Keratinocyte (primary cell): Measurements from ENCODE around the gene GNAS-AS1. TPM values are rescaled to one million over a fixed set of nuclear protein-coding genes. Genes with fewer than 3 reads are reported as not detected.

Experiments
- DNase-seq: peaks from one replicate; pipeline ENCODE4 v3.0.0-alpha.2; 2011; ENCODE audit warnings: low read depth, missing footprints, low spot score
- FAIRE-seq: peaks from 2 replicates; lab custom pipeline; 2011; peaks lifted over from hg19 to GRCh38; lab: Jason Lieb, UNC
- H2AFZ ChIP-seq: 2 replicates; pipeline ENCODE4 v1.6.0; 2012; ENCODE audit warnings: low read length, control low read depth, inconsistent platforms; ENCODE audit not compliant: control insufficient read depth
- H3K27ac ChIP-seq: 2 replicates; pipeline ENCODE4 v1.5.1; 2011; ENCODE audit warnings: low read length; ENCODE audit not compliant: control insufficient read depth, insufficient read depth
- H3K27me3 ChIP-seq: 3 replicates; pipeline ENCODE4 v1.6.0; 2011; ENCODE audit warnings: low read length; ENCODE audit not compliant: control insufficient read depth, insufficient read depth; ENCODE audit errors: extremely low read depth
- H3K36me3 ChIP-seq, 2 experiments: 2 replicates in 1 of 2; 3 replicates in 1 of 2; pipeline ENCODE4 v1.5.1; 2011; ENCODE audit warnings: low read length in 2 of 2, mild to moderate bottlenecking in 1 of 2; ENCODE audit not compliant: control insufficient read depth in 2 of 2, insufficient read depth in 2 of 2; ENCODE audit errors: extremely low read depth in 1 of 2
- H3K4me1 ChIP-seq: 3 replicates; pipeline ENCODE4 v1.5.1; 2011; ENCODE audit warnings: low read length; ENCODE audit not compliant: control insufficient read depth, insufficient read depth; ENCODE audit errors: extremely low read depth
- H3K4me2 ChIP-seq: 3 replicates; pipeline ENCODE4 v1.6.0; 2011; ENCODE audit warnings: low read depth, low read length; ENCODE audit not compliant: control insufficient read depth, insufficient read depth; ENCODE audit errors: extremely low read depth
- H3K4me3 ChIP-seq, 3 experiments: fragments of 200-600 bp in 1 of 3; sonication (generic) in 1 of 3; 2 replicates in 2 of 3; 3 replicates in 1 of 3; pipeline ENCODE4 v1.5.1; 2011 to 2016; ENCODE audit warnings: low read length in 3 of 3, mild to moderate bottlenecking in 3 of 3, control low read depth in 2 of 3, inconsistent platforms in 1 of 3, low read depth in 1 of 3, mixed read lengths in 1 of 3, mixed run types in 1 of 3, moderate library complexity in 1 of 3; ENCODE audit not compliant: control insufficient read depth in 2 of 3, insufficient read depth in 2 of 3; ENCODE audit errors: extremely low read depth in 1 of 3
- H3K79me2 ChIP-seq: 2 replicates; pipeline ENCODE4 v1.6.0; 2012; ENCODE audit warnings: low read length; ENCODE audit not compliant: control insufficient read depth, insufficient read depth
- H3K9ac ChIP-seq: 3 replicates; pipeline ENCODE4 v1.6.0; 2011; ENCODE audit warnings: low read length; ENCODE audit not compliant: control insufficient read depth, insufficient read depth; ENCODE audit errors: extremely low read depth
- H3K9me1 ChIP-seq: 3 replicates; pipeline ENCODE4 v1.6.0; 2011; ENCODE audit warnings: low read length; ENCODE audit not compliant: control insufficient read depth, insufficient read depth; ENCODE audit errors: extremely low read depth
- H3K9me3 ChIP-seq: 2 replicates; pipeline ENCODE4 v1.5.1; 2012; ENCODE audit warnings: low read depth, low read length; ENCODE audit not compliant: control insufficient read depth
- H4K20me1 ChIP-seq: 3 replicates; pipeline ENCODE4 v1.6.0; 2011; ENCODE audit warnings: low read length; ENCODE audit not compliant: control insufficient read depth, insufficient read depth; ENCODE audit errors: extremely low read depth
- CTCF ChIP-seq, 3 experiments: IDR thresholded peaks in 1 of 3; conservative IDR thresholded peaks in 1 of 3; optimal IDR thresholded peaks in 1 of 3; 2 replicates in 2 of 3; 3 replicates in 1 of 3; pipeline versions ENCODE3 to v1.5.1; 2011; ENCODE audit warnings: low read length in 3 of 3, mild to moderate bottlenecking in 3 of 3, moderate library complexity in 2 of 3, control low read depth in 1 of 3, inconsistent platforms in 1 of 3; ENCODE audit not compliant: insufficient read depth in 2 of 3; ENCODE audit errors: extremely low read depth in 1 of 3
- EZH2 ChIP-seq: IDR thresholded peaks from one replicate; pipeline ENCODE4 v1.6.1; 2012; ENCODE audit warnings: inconsistent platforms, mild to moderate bottlenecking, low read length, moderate library complexity
- dilution Hi-C: fragments of 300-500 bp; cut with MboI; formaldehyde crosslinking; loops from one replicate; pipeline ENCODE4 v1.7.0; 2020; ENCODE audit warnings: low sequenced_read_pairs; ENCODE audit not compliant: extremely low pct_ligation_motif_present
- polyA plus RNA-seq, 5 experiments: library from polyadenylated mRNA; depleted of rRNA in 3 of 5; stranded (reverse) in 3 of 5; stranded (forward) in 1 of 5; unstranded in 1 of 5; fragments of >200 nt; gene quantifications; 1 replicate in 1 of 5; 2 replicates in 3 of 5; 3 replicates in 1 of 5; pipeline versions ENCODE4 v1.2.1 to v1.2.3, GENCODE V29; 2011 to 2012; ENCODE audit warnings: missing spikeins in 2 of 5, low read depth in 1 of 5, low replicate concordance in 1 of 5

The GNAS-AS1 gene
- polyA plus RNA-seq, 1 donor (not counting 4 experiments of a cell fraction or from before 2014, with no cell fraction given), result 0.31 TPM

- Histone ChIP-seq H3K4me3 (no peak overlapping the region), H3K27me3 (peaks cover 57% of the 10 kb centered on the region), H4K20me1 (no peaks in the 10 kb centered on the region), H3K4me1 (peaks cover 6% of the 10 kb centered on the region), H3K9me3 (no peaks in the 10 kb centered on the region), H3K9me1 (no peaks in the 10 kb centered on the region), H2AFZ (no peak overlapping the region), H3K4me2 (no peak overlapping the region), H3K9ac (no peak overlapping the region), H3K36me3 (no peaks in the 10 kb centered on the region), H3K79me2 (no peaks in the 10 kb centered on the region), H3K27ac (no peak overlapping the region)
- dilution Hi-C loops, result loop anchor here (25.0 kb wide), 1 partner anchor 359 kb away; no protein-coding TSS in a partner anchor
- FAIRE-seq, result no peak
- TF ChIP-seq CTCF (optimal IDR thresholded peaks at IDR 0.05 in 1 of 3, IDR thresholded peaks at IDR 0.05 in 1 of 3, conservative IDR thresholded peaks at IDR 0.05 in 1 of 3; ENCODE audit: extremely low read depth in 1 of 3, insufficient read depth in 2 of 3, low read length in 3 of 3), result no peak
- TF ChIP-seq EZH2, result no peak
- DNase-seq, result no peak
Measured at GRCh38 chr20:58853466-58853865, 2.8 kb upstream of the GNAS-AS1 start.

GRCh38 chr20:58852543-58853271 is 2.0 kb upstream of the GNAS-AS1 start, which contains the start of gene GNAS:
GNAS (plus strand) TSS chr20:58852716.
- no peak within 1 kb of the TSS for H3K9ac ChIP-seq
- no peaks in the 10 kb centered on the region for H3K9me1 ChIP-seq
- DNase-seq (no peak), FAIRE-seq (no peak)
- H2AFZ ChIP-seq, result no peak within 1 kb of the TSS
- H3K79me2 ChIP-seq, result no peaks in the 10 kb centered on the region
- H4K20me1 ChIP-seq, result no peaks in the 10 kb centered on the region
- peak within 1 kb of the TSS; percentile 31 for H3K4me2 ChIP-seq
- peaks cover 54% of the 10 kb centered on the region for H3K27me3 ChIP-seq
- no peaks in the 10 kb centered on the region for H3K9me3 ChIP-seq
- peak within 1 kb of the TSS in 1 of 3 experiments; percentile 37 for H3K4me3 ChIP-seq
- no peaks in the 10 kb centered on the region for H3K36me3 ChIP-seq
- dilution Hi-C loops, result loop anchor here (25.0 kb wide), 1 partner anchor 360 kb away; no protein-coding TSS in a partner anchor
- TF ChIP-seq EZH2, result no peak
- TF ChIP-seq CTCF (optimal IDR thresholded peaks at IDR 0.05 in 1 of 3, IDR thresholded peaks at IDR 0.05 in 1 of 3, conservative IDR thresholded peaks at IDR 0.05 in 1 of 3; ENCODE audit: extremely low read depth in 1 of 3, insufficient read depth in 2 of 3, low read length in 3 of 3), result peak; percentile 56 to 85 (median 68)
- H3K27ac ChIP-seq, result no peak within 1 kb of the TSS
- H3K4me1 ChIP-seq, result peaks cover 6% of the 10 kb centered on the region
